ENCODE data around the gene TSPAN3.
A peak's percentile ranks its signal among the peaks of the same experiment; 100 is the strongest.

TSPAN3 gene

GRCh38 chr15:77097921-77098320 lies 27.0 kb upstream of the TSPAN3 start:
- H3K4me3 ChIP-seq (ENCODE audit: low read depth, low read length) = no peak overlapping the region
- TF ChIP-seq CTCF (IDR thresholded peaks at IDR 0.05; ENCODE audit: borderline replicate concordance, insufficient read depth, low read depth, low read length) = no peak

GRCh38 chr15:77097248-77097721 lies 26.4 kb upstream of the TSPAN3 start:
- no peak for TF ChIP-seq CTCF (IDR thresholded peaks at IDR 0.05; ENCODE audit: borderline replicate concordance, insufficient read depth, low read depth, low read length)
- H3K4me3 ChIP-seq (ENCODE audit: low read depth, low read length) = no peak overlapping the region

- no peak overlapping the region for H3K4me3 ChIP-seq (ENCODE audit: low read depth, low read length)
- TF ChIP-seq CTCF (IDR thresholded peaks at IDR 0.05; ENCODE audit: borderline replicate concordance, insufficient read depth, low read depth, low read length) = no peak
Observed at GRCh38 chr15:77096541-77096940, 25.6 kb upstream of the TSPAN3 start.

GRCh38 chr15:77096138-77096537 lies 25.2 kb upstream of the TSPAN3 start:
- no peak for TF ChIP-seq CTCF (IDR thresholded peaks at IDR 0.05; ENCODE audit: borderline replicate concordance, insufficient read depth, low read depth, low read length)
- H3K4me3 ChIP-seq (ENCODE audit: low read depth, low read length) = no peak overlapping the region

GRCh38 chr15:77094397-77095030 lies 23.6 kb upstream of the TSPAN3 start:
- no peak overlapping the region for H3K4me3 ChIP-seq (ENCODE audit: low read depth, low read length)
- TF ChIP-seq CTCF (IDR thresholded peaks at IDR 0.05; ENCODE audit: borderline replicate concordance, insufficient read depth, low read depth, low read length) = peak; percentile 19; the same call in 1 of the 2 replicates

GRCh38 chr15:77093436-77093835 lies 22.5 kb upstream of the TSPAN3 start:
- H3K4me3 ChIP-seq (ENCODE audit: low read depth, low read length) = no peak overlapping the region
- TF ChIP-seq CTCF (IDR thresholded peaks at IDR 0.05; ENCODE audit: borderline replicate concordance, insufficient read depth, low read depth, low read length) = no peak

- no peak for TF ChIP-seq CTCF (IDR thresholded peaks at IDR 0.05; ENCODE audit: borderline replicate concordance, insufficient read depth, low read depth, low read length)
- H3K4me3 ChIP-seq (ENCODE audit: low read depth, low read length) = no peak overlapping the region
Observed at GRCh38 chr15:77091097-77091496, 20.2 kb upstream of the TSPAN3 start.
